Activated T-helper 9 cell treated with anti-CD3 and anti-CD28 coated beads, Interleukin-2, amount 50 U/mL, for 16 hours (primary cell): ENCODE results near the gene MAPRE2.
A peak's percentile ranks its signal among the peaks of the same experiment; 100 is the strongest.

ENCODE experiments used
- DNase-seq: peaks from one replicate; pipeline ENCODE4 v3.0.0-alpha.2; 2020; ENCODE audit warnings: low read depth

Gene MAPRE2

DNA sequence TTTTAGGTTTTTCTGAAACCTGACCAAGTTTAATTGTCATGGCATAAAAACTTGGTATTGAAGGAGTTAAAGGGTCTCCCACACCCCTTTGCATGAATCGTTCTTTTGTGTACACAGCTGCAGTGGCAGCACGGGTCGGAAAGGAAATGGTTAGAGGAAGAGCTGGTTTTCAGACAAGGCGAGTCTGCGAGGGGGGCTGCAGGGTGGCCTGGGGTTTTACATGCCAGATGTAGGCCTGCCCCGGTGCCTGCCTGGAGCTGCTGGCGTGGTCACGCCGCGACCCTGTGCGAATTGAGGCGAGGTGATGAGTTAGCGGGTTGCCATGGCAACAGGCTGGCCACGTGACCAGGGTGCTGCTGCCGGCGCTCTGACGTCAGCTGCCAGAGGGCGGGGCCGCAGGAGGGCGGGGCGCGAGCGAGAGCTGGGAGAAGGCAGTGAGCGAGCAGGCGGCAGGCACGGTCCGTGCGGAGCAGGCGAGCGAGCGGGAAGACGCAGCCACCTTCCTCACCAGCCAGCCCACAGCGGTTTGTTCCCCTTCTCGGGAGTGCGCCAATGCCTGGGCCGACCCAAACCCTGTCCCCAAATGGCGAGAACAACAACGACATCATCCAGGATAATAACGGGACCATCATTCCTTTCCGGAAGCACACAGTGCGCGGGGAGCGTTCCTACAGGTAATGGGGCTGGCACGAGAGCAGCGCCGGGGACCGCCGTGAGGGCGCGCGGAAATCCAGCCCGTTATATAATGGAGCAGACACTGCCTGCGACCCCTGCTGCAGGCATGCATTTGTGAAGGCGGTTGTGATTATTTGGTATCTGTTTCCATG is at the start of gene MAPRE2:
TSS of gene MAPRE2 (plus strand) at position 426 of the 827 bp plus-strand sequence. CDS start at position 553, 127 bp downstream.
- DNase-seq: peak; percentile 99

DNA sequence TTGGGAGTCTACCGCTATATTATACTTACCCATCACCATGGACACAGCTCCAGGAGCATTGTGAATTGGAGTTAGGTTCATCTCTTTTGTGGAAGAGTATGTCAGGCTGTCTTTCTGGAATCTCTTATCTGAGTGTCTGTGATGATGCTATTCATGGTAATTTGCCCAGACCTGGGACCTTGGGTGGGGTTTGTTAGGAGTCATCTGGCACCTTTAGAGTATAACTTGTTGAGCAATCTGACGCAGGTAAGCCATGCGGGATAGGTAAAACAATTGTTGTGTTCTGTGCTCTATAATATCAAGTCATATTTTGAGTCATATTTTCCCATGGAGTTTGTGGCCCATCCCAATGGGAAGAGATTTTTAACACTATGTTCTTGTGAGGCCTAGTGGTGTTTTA is 49.7 kb upstream of the MAPRE2 start:
- no peak for DNase-seq

- DNase-seq: no peak
Measured at GRCh38 chr18:34993289-34993688, 47.9 kb upstream of the MAPRE2 start.

DNA sequence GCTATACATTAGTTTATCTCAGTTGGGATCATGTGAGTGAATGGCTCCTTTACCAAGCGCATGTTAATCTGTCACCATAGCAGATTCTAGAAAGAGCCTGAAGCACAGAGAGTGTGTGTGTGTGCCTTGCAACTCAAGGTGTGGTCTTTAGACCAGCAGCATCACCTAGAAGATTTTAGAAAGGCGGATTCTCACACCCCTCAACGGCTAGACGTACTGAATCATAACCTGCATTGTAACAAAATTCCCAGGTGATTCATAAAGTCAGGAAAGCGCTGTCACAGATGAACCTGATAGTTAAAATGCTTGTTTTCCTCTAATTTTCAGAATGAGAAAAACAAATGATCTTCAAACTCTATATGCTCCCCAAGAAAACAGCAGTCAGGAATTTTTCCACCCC is 45.5 kb upstream of the MAPRE2 start:
- DNase-seq: no peak

DNA sequence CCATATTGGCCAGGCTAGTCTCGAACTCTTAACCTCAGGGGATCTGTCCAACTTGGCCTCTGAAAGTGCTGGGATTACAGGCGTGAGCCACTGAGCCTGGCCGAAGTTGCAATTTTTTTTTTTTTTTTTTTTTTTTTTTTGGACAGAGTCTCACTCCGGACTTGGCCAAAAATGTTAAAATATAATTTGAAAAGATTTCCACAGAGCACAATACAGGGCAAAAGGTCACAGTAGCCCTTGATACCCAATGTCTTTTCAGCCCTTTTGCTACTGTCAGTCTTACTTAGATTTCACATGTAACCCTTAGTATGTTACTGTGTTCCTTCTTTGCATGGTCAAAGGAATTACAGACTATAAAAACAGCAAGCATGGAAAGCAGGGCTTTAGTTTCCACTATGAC is 42.6 kb upstream of the MAPRE2 start:
- no peak for DNase-seq

DNA sequence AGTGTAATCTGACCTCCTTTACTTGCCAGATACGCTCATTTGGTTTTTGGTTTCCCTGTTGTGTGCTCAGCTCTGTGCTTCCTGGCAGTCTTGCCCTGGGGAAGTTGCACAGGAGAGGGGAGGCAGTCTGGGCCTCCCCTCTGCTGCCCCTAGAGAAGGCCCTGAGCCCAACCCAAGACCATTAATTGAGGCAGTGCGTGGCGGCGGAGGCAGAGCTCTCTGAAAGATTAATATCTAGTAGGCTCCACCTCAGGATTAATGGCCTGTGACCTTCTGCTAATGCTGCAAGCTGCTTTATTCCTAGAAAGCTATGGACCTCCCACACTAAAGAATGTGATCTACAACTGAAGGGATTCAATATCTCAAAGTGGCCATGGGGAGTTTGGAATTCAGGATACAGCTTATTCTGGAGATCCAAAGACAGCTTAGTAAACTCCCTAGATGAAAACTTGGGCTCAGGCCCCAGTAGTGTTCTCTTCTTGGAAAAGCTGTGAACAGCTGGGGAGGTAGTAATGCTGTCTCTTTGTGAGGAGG is 41.4 kb upstream of the MAPRE2 start:
- no peak for DNase-seq

GRCh38 chr18:35000457-35000856 is 40.8 kb upstream of the MAPRE2 start:
- no peak for DNase-seq

GRCh38 chr18:35002120-35002519 is 39.1 kb upstream of the MAPRE2 start:
- DNase-seq: no peak

GRCh38 chr18:35005963-35006577 is 35.1 kb upstream of the MAPRE2 start:
- no peak for DNase-seq

DNA sequence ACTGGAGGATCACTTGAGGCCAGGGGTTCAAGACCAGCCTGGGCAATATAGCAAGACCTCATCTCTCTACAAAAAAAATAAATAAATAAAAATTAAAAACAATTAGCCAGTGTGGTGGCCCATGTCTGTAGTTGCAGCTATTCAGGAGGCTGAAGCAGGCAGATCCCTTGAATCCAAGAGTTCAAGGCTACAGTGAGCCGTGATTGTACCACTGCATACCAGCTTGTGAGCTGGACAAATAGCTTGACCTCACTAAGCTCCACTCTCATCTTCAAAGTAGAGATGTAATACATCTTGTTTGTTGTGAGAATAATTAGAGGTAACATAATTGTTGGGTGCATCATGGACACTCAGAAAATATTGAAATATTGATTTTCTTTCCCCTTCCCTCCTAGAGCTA is 31.1 kb upstream of the MAPRE2 start:
- no peak for DNase-seq

DNA sequence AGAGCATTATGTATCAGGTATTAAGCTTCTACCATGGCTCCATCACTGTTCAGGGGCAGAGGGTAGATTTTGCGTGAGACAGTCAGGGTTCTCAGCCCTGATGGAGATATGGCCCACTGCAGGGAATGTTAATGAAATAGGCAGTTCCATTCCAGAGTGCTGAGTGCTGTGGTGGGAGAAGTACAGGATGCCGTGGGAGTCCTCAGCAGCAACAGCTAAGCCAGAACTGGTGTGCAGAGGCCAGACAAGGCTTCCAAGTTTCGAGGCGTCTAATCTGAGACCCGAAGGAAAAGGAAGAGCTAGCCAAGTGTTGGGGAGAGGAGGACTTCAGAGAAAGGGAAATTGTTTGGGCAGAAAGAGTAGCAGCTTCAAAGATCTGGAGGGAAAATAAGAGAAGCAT is 30.2 kb upstream of the MAPRE2 start:
- DNase-seq: no peak

- DNase-seq: no peak
Measured at GRCh38 chr18:35019933-35020332, 21.3 kb upstream of the MAPRE2 start.

DNA sequence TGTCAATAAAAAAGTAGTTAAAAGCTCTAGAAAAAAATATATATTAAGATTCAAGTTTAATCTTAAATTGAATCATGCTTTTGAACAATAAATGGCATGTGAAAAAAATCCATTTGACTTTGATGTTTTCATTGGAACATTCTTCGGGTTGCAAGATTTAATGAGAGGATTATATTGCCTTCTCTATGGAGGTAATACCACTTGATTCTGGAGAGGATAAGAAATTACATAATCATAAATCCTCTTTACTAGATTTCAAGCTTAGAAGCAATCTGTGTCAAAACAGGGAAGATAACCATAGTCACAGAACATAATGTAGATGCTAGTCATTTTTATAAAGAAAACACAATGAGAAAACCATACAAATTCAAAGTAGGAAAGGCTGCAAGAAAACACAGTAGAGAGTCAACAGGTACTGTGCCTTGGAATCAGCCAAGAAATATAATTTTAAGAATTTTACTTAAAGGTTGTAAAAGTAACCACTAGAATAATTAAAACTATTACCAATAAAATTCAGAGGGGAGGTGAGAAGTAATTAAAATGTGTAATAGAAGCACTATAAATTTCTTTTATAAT is 18.7 kb upstream of the MAPRE2 start:
- no peak for DNase-seq

GRCh38 chr18:35024196-35024595 is 17.0 kb upstream of the MAPRE2 start:
- DNase-seq: no peak

GRCh38 chr18:35024965-35025364 is 16.2 kb upstream of the MAPRE2 start:
- no peak for DNase-seq

- DNase-seq: no peak
Measured at GRCh38 chr18:35026407-35027061, 14.7 kb upstream of the MAPRE2 start.

- DNase-seq: no peak
Measured at GRCh38 chr18:35027206-35027605, 14.0 kb upstream of the MAPRE2 start.

GRCh38 chr18:35028536-35028935 is 12.7 kb upstream of the MAPRE2 start:
- no peak for DNase-seq

GRCh38 chr18:35029103-35029502 is 12.1 kb upstream of the MAPRE2 start:
- no peak for DNase-seq

DNA sequence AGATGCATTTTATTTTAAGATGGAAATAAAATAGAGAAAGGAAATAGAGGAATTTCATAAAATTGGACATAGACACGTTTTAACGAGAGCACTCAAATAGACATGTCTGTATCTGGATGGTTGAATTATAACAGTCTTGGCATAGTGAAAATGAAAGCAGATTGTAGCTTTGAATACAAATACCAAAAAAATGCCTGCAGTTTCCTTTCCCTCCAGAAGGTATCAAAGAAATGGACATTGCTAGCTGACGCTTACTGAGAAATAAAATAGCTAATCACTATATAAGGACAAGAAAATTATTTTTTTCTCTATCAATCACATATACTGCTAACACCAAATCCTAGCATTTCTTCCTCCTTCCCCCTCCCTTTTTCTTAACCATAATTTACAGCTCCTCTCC is 11.4 kb upstream of the MAPRE2 start:
- no peak for DNase-seq

DNA sequence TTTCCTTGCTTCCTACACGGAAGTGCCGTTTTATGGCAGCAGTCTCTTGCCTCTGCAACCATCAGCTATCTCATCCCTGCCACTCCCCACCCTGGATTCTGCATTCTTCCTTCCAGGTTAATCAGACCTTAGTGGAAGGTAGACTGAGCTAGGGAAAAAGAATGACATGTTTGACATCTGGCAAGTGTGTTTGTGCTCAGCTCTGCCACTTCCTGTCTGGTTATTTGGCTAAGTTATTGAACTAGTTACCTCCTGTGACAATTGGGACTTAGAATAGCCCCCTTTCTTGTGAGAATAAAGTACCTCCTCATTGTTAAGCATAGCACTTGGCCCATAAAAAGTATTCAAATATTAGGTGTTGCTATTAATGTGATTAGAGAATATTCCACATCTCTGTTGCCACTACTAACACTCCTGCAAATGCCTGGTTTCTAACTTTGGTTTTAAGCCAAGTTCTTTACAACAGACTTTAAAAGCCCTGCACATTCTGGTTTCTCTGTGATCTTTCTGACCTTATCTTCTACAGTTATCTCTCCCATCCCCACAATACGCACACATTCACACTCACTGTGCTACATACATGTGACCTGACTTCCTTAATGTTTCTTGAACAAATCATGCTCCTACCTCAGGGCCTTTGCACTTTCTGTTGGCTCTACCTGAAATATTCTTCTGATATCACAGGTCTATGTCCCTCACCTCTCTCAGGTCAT is 10.8 kb upstream of the MAPRE2 start:
- DNase-seq: no peak

DNA sequence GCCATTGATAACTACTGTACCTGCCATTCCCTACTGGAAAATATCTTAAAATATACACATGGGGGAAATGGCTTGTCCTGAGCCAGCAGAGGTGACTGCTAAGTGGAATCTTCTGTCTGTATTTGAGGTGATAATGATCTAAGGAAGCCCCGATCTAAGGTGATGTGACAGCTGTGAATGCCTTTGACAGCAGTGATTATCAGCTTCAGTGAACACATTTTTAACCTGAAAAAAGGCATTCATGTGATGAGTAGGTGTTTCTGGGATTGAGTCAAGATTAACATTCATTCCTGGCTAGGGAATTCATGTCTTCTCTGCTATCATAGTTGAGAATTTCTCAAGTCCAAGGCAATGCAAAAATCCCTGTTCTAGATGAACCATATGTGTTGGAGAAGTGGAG is 9.1 kb upstream of the MAPRE2 start:
- no peak for DNase-seq
